Activated T-helper 1 cell treated with anti-CD3 and anti-CD28 coated beads, Interleukin-12 subunit alpha, Interleukin-12 subunit beta, Interleukin-2, Interleukin-4 antibody, amounts not matched to agents 30 ng/mL and 10 ng/mL and 1 ng/mL, durations not matched to agents 14 hours and 24 hours and 36 hours (primary cell): ENCODE data around the gene LSP1. TPM values are rescaled to one million over a fixed set of nuclear protein-coding genes. Genes with fewer than 3 reads are reported as not detected.

ENCODE experiments used
- DNase-seq: peaks from one replicate; pipeline ENCODE4 v3.0.0; 2021; ENCODE audit warnings: low spot score
- H3K27ac Mint-ChIP-seq: one replicate; pipeline ENCODE4 v1.8.0; 2021; ENCODE audit warnings: mild to moderate bottlenecking, mixed read lengths
- H3K27me3 Mint-ChIP-seq: one replicate; pipeline ENCODE4 v1.8.0; 2022; ENCODE audit warnings: mild to moderate bottlenecking, moderate library complexity, mixed read lengths; ENCODE audit not compliant: insufficient read depth
- H3K36me3 Mint-ChIP-seq: one replicate; pipeline ENCODE4 v1.8.0; 2021; ENCODE audit warnings: low read depth, mixed read lengths
- H3K4me1 Mint-ChIP-seq: one replicate; pipeline ENCODE4 v1.8.0; 2021; ENCODE audit warnings: low read depth, mixed read lengths
- H3K4me3 Mint-ChIP-seq: one replicate; pipeline ENCODE4 v1.8.0; 2021; ENCODE audit warnings: mild to moderate bottlenecking, moderate library complexity, mixed read lengths
- H3K9me3 Mint-ChIP-seq: one replicate; pipeline ENCODE4 v1.8.0; 2021; ENCODE audit warnings: mixed read lengths
- intact Hi-C: fragments of 100-400 bp; cut with micrococcal nuclease; formaldehyde crosslinking; loops from one replicate; pipeline ENCODE4 v1.15.1; 2024
- total RNA-seq: library from RNA; stranded (reverse); gene quantifications from 2 replicates; pipeline ENCODE4 v1.2.3, GENCODE V29; 2022

The LSP1 gene
- total RNA-seq, 1 donor from 2014 or later, result 262 TPM

GRCh38 chr11:1862588-1863351 is 9.9 kb downstream of the LSP1 start:
- H3K27ac Mint-ChIP-seq, result no peak overlapping the region
- intact Hi-C loops, result no loop called here
- H3K4me3 Mint-ChIP-seq, result no peak overlapping the region

GRCh38 chr11:1863352-1864216 is 10.7 kb downstream of the LSP1 start:
- intact Hi-C loops, result no loop called here
- H3K27ac Mint-ChIP-seq, result no peak overlapping the region
- DNase-seq, result no peak
- H3K4me1 Mint-ChIP-seq, result no peaks in the 10 kb centered on the region
- no peak overlapping the region for H3K4me3 Mint-ChIP-seq
- H3K27me3 Mint-ChIP-seq, result no peaks in the 10 kb centered on the region
- no peaks in the 10 kb centered on the region for H3K9me3 Mint-ChIP-seq
- peaks cover 3% of the 10 kb centered on the region for H3K36me3 Mint-ChIP-seq

More at GRCh38 chr11:1862588-1863351, 9.9 kb downstream of the LSP1 start:
- no peaks in the 10 kb centered on the region for H3K27me3 Mint-ChIP-seq
- H3K4me1 Mint-ChIP-seq, result no peaks in the 10 kb centered on the region
- H3K9me3 Mint-ChIP-seq, result no peaks in the 10 kb centered on the region
- peaks cover 3% of the 10 kb centered on the region for H3K36me3 Mint-ChIP-seq
- no peak for DNase-seq

- H3K4me1 Mint-ChIP-seq, result no peaks in the 10 kb centered on the region
- no peak for DNase-seq
Measured at GRCh38 chr11:1864231-1864630, 11.3 kb downstream of the LSP1 start.

GRCh38 chr11:1864831-1865665 is 12.2 kb downstream of the LSP1 start:
- no peak for DNase-seq
- no peaks in the 10 kb centered on the region for H3K9me3 Mint-ChIP-seq
- intact Hi-C loops, result no loop called here
- H3K27ac Mint-ChIP-seq, result no peak overlapping the region
- no peak overlapping the region for H3K4me3 Mint-ChIP-seq
- H3K36me3 Mint-ChIP-seq, result peaks cover 3% of the 10 kb centered on the region
- H3K4me1 Mint-ChIP-seq, result no peaks in the 10 kb centered on the region
- H3K27me3 Mint-ChIP-seq, result peaks cover 2% of the 10 kb centered on the region

More at GRCh38 chr11:1864231-1864630, 11.3 kb downstream of the LSP1 start:
- intact Hi-C loops, result no loop called here
- Mint-ChIP-seq H3K27me3 (peaks cover 2% of the 10 kb centered on the region), H3K9me3 (no peaks in the 10 kb centered on the region), H3K36me3 (peaks cover 3% of the 10 kb centered on the region), H3K4me3 (no peak overlapping the region), H3K27ac (no peak overlapping the region)

GRCh38 chr11:1866226-1866625 is 13.3 kb downstream of the LSP1 start:
- peaks cover 2% of the 10 kb centered on the region for H3K27me3 Mint-ChIP-seq
- H3K27ac Mint-ChIP-seq, result no peak overlapping the region
- H3K4me1 Mint-ChIP-seq, result peaks cover 9% of the 10 kb centered on the region
- H3K9me3 Mint-ChIP-seq, result no peaks in the 10 kb centered on the region
- H3K36me3 Mint-ChIP-seq, result peaks cover 5% of the 10 kb centered on the region
- no peak overlapping the region for H3K4me3 Mint-ChIP-seq
- DNase-seq, result no peak
- intact Hi-C loops, result no loop called here

GRCh38 chr11:1866776-1867175 is 13.9 kb downstream of the LSP1 start:
- peaks cover 2% of the 10 kb centered on the region for H3K27me3 Mint-ChIP-seq

GRCh38 chr11:1867381-1867780 is 14.5 kb downstream of the LSP1 start:
- H3K4me1 Mint-ChIP-seq, result peaks cover 9% of the 10 kb centered on the region
- H3K27me3 Mint-ChIP-seq, result peaks cover 2% of the 10 kb centered on the region
- peaks cover 5% of the 10 kb centered on the region for H3K36me3 Mint-ChIP-seq
- no peaks in the 10 kb centered on the region for H3K9me3 Mint-ChIP-seq
- DNase-seq, result no peak
- H3K4me3 Mint-ChIP-seq, result no peak overlapping the region
- H3K27ac Mint-ChIP-seq, result no peak overlapping the region
- intact Hi-C loops, result no loop called here

More at GRCh38 chr11:1866776-1867175, 13.9 kb downstream of the LSP1 start:
- H3K9me3 Mint-ChIP-seq, result no peaks in the 10 kb centered on the region
- intact Hi-C loops, result no loop called here
- no peak overlapping the region for H3K4me3 Mint-ChIP-seq
- no peak for DNase-seq
- peaks cover 5% of the 10 kb centered on the region for H3K36me3 Mint-ChIP-seq
- peaks cover 9% of the 10 kb centered on the region for H3K4me1 Mint-ChIP-seq
- no peak overlapping the region for H3K27ac Mint-ChIP-seq

GRCh38 chr11:1868056-1868635 is 15.3 kb downstream of the LSP1 start:
- Mint-ChIP-seq H3K4me3 (no peak overlapping the region), H3K4me1 (peaks cover 9% of the 10 kb centered on the region), H3K9me3 (no peaks in the 10 kb centered on the region)

GRCh38 chr11:1868636-1869291 is 15.9 kb downstream of the LSP1 start:
- H3K9me3 Mint-ChIP-seq, result no peaks in the 10 kb centered on the region
- H3K4me3 Mint-ChIP-seq, result no peak overlapping the region
- DNase-seq, result no peak
- peaks cover 5% of the 10 kb centered on the region for H3K36me3 Mint-ChIP-seq
- no peak overlapping the region for H3K27ac Mint-ChIP-seq
- intact Hi-C loops, result no loop called here
- peaks cover 9% of the 10 kb centered on the region for H3K4me1 Mint-ChIP-seq
- peaks cover 2% of the 10 kb centered on the region for H3K27me3 Mint-ChIP-seq

More at GRCh38 chr11:1868056-1868635, 15.3 kb downstream of the LSP1 start:
- peaks cover 2% of the 10 kb centered on the region for H3K27me3 Mint-ChIP-seq
- DNase-seq, result no peak
- no peak overlapping the region for H3K27ac Mint-ChIP-seq
- peaks cover 5% of the 10 kb centered on the region for H3K36me3 Mint-ChIP-seq
- intact Hi-C loops, result no loop called here

- H3K4me1 Mint-ChIP-seq, result peaks cover 9% of the 10 kb centered on the region
- H3K27ac Mint-ChIP-seq, result no peak overlapping the region
- intact Hi-C loops, result loop anchor here (2.0 kb wide), 1 partner anchor 15 kb away; no protein-coding TSS in a partner anchor
Measured at GRCh38 chr11:1869427-1870325, 16.8 kb downstream of the LSP1 start.

GRCh38 chr11:1870326-1870696 is 17.4 kb downstream of the LSP1 start:
- intact Hi-C loops, result loop anchor here (2.0 kb wide), 1 partner anchor 16 kb away; no protein-coding TSS in a partner anchor
- Mint-ChIP-seq H3K4me1 (peaks cover 9% of the 10 kb centered on the region), H3K27ac (no peak overlapping the region), H3K36me3 (peaks cover 4% of the 10 kb centered on the region), H3K27me3 (peaks cover 2% of the 10 kb centered on the region), H3K4me3 (peak overlapping the region; percentile 22), H3K9me3 (no peaks in the 10 kb centered on the region)
- no peak for DNase-seq

More at GRCh38 chr11:1869427-1870325, 16.8 kb downstream of the LSP1 start:
- Mint-ChIP-seq H3K9me3 (no peaks in the 10 kb centered on the region), H3K27me3 (peaks cover 2% of the 10 kb centered on the region), H3K36me3 (peaks cover 5% of the 10 kb centered on the region), H3K4me3 (no peak overlapping the region)
- DNase-seq, result no peak
